Heart right ventricle (tissue), 16 donors: Measurements from ENCODE around the gene RAB20. TPM values are rescaled to one million over a fixed set of nuclear protein-coding genes. Genes with fewer than 3 reads are reported as not detected.
"Not testable (repeated sequence)": the region's sequence is repeated elsewhere in the genome, so short reads cannot be mapped to it uniquely, and the experiment has no call there.

Experiments used
- ATAC-seq, 8 donors: fragments of 200-7000 bp; cut with Tn5 transposase; one replicate each; pipeline ENCODE4 v1.9.1; 2020; ENCODE audit warnings: mild to moderate bottlenecking in 8 of 8, moderate library complexity in 8 of 8, moderate number of reproducible peaks in 1 of 8
- DNase-seq, 2 donors: peaks; one replicate each; pipeline ENCODE4 v3.0.0-alpha.2; 2020
- H3K27ac ChIP-seq, 10 donors: fragments of 200-600 bp; sonication (generic) in 2 of 10; one replicate each; pipeline versions ENCODE4 v1.5.0 to v1.8.0; 2020 to 2022; ENCODE audit warnings: mild to moderate bottlenecking in 3 of 10
- H3K27me3 ChIP-seq, 7 donors: fragments of 200-600 bp; one replicate each; pipeline ENCODE4 v1.8.0; 2021 to 2022; ENCODE audit warnings: mild to moderate bottlenecking in 2 of 7
- H3K36me3 ChIP-seq, 9 donors: fragments of 200-600 bp; sonication (generic) in 1 of 9; one replicate each; pipeline versions ENCODE4 v1.5.0 to v1.8.0; 2020 to 2022; ENCODE audit warnings: mild to moderate bottlenecking in 2 of 9
- H3K4me1 ChIP-seq, 9 donors: fragments of 200-600 bp; sonication (generic) in 1 of 9; one replicate each; pipeline versions ENCODE4 v1.5.0 to v1.8.0; 2020 to 2022; ENCODE audit warnings: mild to moderate bottlenecking in 4 of 9
- H3K4me3 ChIP-seq, 10 donors: fragments of 200-600 bp; sonication (generic) in 2 of 10; one replicate each; pipeline versions ENCODE4 v1.5.0 to v1.8.0; 2020 to 2022; ENCODE audit warnings: mild to moderate bottlenecking in 7 of 10, moderate library complexity in 2 of 10
- H3K9me3 ChIP-seq, 11 donors: fragments of 200-600 bp in 10 of 11; sonication (generic) in 2 of 11; one replicate each; pipeline versions ENCODE4 v1.5.0 to v1.8.0; 2013 to 2022; ENCODE audit warnings: mild to moderate bottlenecking in 2 of 11, control low read depth in 1 of 11, moderate library complexity in 1 of 11
- CTCF ChIP-seq, 9 donors: fragments of 200-600 bp; sonication (generic) in 2 of 9; IDR thresholded peaks; one replicate each; pipeline versions ENCODE4 v1.5.0 to v1.8.0; 2021 to 2022; ENCODE audit warnings: antibody characterized with exemption in 9 of 9, mild to moderate bottlenecking in 5 of 9, moderate library complexity in 1 of 9
- WGBS, 2 donors: extraction: QIAGEN DNeasy Blood & Tissue Kit; methylation state at CpG; one replicate each; pipeline ENCODE4 v1.1.7; 2013; ENCODE audit warnings: inconsistent platforms in 1 of 2; 5-methylcytosine and 5-hydroxymethylcytosine counted together
- intact Hi-C, 10 donors: fragments of 100-400 bp; cut with DNase I; formaldehyde crosslinking; loops; one replicate each; pipeline versions ENCODE4 v1.11.1 to v1.14.2; 2022
- polyA plus RNA-seq, 2 donors: library from polyadenylated mRNA; stranded (reverse); fragments of 200-250 nt; gene quantifications; one replicate each; pipeline ENCODE4 v1.2.3, GENCODE V29; 2013
- total RNA-seq, 10 donors: library from RNA; stranded (reverse); fragmentation: NEBNext Ultra II Directional in 3 of 10; extraction: Animal tissue kit (Norgen Biotek cat#: 25700) in 3 of 10; gene quantifications; one replicate each; pipeline versions ENCODE4 v1.2.1 to v1.2.4, GENCODE V29; 2021 to 2023
- donor health status: Arrhythmogenic right ventricular cardiomyopathy.
- donor health status: ischemic (EF 13 %, LVEDD 7.1; RV severe dilation, severe dysfunction).
- donor health status: healthy with polysubstance abuse.
- donor health status: DM: no; HTN: yes; CAD: no.
- donor health status: DM: no; HTN: no; CAD: no.
- donor health status: ischemic (EF 25% LVEDD 6.9; RV normal size, moderate dysfunction).
- donor health status: ischemic (EF 25% LVEDD 5.7; RV mildly dilated, moderate dysfunction).
- donor health status: healthy.
- donor health status: DM: yes; HTN: yes; CAD: no.
- donor health status: Ischemic cardiomyopathy.
- donor health status: ischemic (EF 35%, LVEDD 5.7; RV mildly dilated, moderate dysfunction).
- donor health status: nonischemic (EF 11% LVEDD 7.7; RV severe dilation, severe dysfunction).
- donor health status: DM: yes; HTN: yes; CAD: no.
- donor health status: PGD.
- donor health status: ischemic (EF 29% LVEDD 5.4; RV normal size, mild dysfunction).
- donor health status: nonischemic (EF 23%, LVEDD 6.1; RV moderate dilation, normal function).

Gene RAB20
- total and polyA plus RNA-seq, 12 donors, result 5.4 to 40.8 (median 12.5) TPM

DNA sequence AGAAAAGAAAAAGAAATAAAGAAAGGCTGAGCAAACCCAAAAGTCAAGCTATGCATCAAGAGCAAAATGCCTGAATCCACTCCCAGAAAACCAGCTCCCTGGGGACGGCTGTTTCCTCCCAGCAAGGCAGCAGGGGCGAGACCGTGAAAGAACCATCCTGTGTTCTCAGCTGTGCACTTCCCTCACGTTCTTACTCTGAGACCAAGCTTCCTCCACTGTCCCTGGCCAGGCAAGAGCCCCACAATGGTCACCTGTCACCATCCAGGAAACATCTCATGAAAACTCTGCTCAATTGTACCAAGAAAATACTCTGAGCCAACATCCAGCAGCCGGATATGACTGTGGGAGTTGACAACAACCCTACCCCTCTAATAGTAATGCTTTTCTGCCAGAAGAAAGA, 22.9 kb downstream of the RAB20 start:
- H3K4me3 ChIP-seq, result no peak overlapping the region
- H3K27me3 ChIP-seq, result no peaks in the 10 kb centered on the region
- no peaks in the 10 kb centered on the region for H3K9me3 ChIP-seq
- peak overlapping the region in 8 of 10 donors; percentile 7 to 83 (median 37) for H3K27ac ChIP-seq
- DNase-seq (peak; percentile 63 to 87), ATAC-seq (peak; percentile 61 to 83 (median 74))
- intact Hi-C loops, result no loop called here
- H3K4me1 ChIP-seq, result peaks cover 5 to 80% (median 42%) of the 10 kb centered on the region in 9 donors
- WGBS, 2 donors, result 37 to 56% methylated on average over 5 of the region's 5 CpGs
- peaks cover 0 to 6% (median 0%) of the 10 kb centered on the region in 9 donors for H3K36me3 ChIP-seq
- TF ChIP-seq CTCF (IDR thresholded peaks at IDR 0.05), result no peak

GRCh38 chr13:110536006-110536693, 25.4 kb downstream of the RAB20 start:
- H3K4me1 ChIP-seq, result peaks cover 0 to 80% (median 33%) of the 10 kb centered on the region in 9 donors

GRCh38 chr13:110535526-110535925, 26.0 kb downstream of the RAB20 start:
- H3K27ac ChIP-seq, result peak overlapping the region in 5 of 10 donors; percentile 29 to 86 (median 56)
- H3K9me3 ChIP-seq, result no peaks in the 10 kb centered on the region
- WGBS, 2 donors, result 97 to 98% methylated on average over 11 of the region's 11 CpGs
- intact Hi-C loops, result no loop called here
- peaks cover 0 to 6% (median 0%) of the 10 kb centered on the region in 9 donors for H3K36me3 ChIP-seq
- peaks cover 0 to 80% (median 28%) of the 10 kb centered on the region in 9 donors for H3K4me1 ChIP-seq
- no peak overlapping the region for H3K4me3 ChIP-seq
- TF ChIP-seq CTCF (IDR thresholded peaks at IDR 0.05), result no peak
- DNase-seq, result no peak
- no peaks in the 10 kb centered on the region for H3K27me3 ChIP-seq
- peak in 1 of 8 donors; percentile 18 for ATAC-seq

More at GRCh38 chr13:110536006-110536693, 25.4 kb downstream of the RAB20 start:
- Histone ChIP-seq H3K27ac (peak overlapping the region in 5 of 10 donors; percentile 29 to 86 (median 56)), H3K36me3 (peaks cover 0 to 6% (median 0%) of the 10 kb centered on the region in 9 donors), H3K4me3 (no peak overlapping the region), H3K27me3 (no peaks in the 10 kb centered on the region), H3K9me3 (no peaks in the 10 kb centered on the region)
- TF ChIP-seq CTCF (IDR thresholded peaks at IDR 0.05), result no peak
- ATAC-seq (peak; percentile 23 to 82 (median 62)), DNase-seq (peak in 1 of 2 donors; percentile 45)
- WGBS, 2 donors, result 72 to 73% methylated on average over 18 of the region's 18 CpGs
- intact Hi-C loops, result no loop called here

DNA sequence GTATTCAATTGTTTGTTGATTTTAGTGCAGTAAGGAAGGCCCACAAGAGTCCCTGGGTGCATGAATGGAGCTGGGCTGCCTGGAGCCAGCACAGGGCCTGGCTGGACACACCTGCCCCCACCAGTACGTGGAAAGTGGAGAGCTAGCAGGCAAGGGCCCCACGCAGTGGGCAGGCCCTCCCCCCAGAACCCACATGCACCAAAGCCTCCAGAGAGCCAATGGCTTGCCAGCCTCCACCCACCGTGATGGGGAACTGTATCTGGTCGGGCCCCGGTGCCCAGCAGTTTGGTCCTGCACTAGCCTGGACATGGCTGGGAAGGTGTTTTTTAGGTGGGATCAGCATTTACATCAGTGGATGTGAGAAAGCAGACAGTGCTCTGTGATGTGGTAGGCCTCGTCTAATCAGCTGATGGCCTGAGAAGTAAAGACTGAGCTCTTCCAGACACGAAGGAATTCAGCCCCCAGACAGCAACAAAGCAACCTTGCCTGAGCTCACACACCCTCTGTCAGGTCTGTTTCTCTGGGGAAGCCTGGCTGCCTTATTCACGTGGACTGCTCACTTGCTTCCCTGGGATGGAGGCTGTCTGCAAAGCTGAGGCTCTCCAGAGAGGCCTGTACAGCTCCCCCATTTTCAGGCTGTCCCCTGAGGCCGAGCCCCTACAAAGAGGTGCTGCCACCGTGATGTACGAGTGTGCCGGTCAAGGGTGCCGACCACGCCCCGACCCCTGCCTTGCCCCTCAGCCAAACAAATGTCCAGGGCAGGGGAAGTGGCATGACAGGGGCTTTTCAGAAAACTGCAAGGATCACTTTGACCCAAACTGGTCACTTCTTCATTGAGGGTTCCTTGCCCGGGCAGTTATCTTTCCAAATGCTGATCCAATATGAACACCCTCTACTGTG, 27.5 kb downstream of the RAB20 start:
- ATAC-seq (no peak), DNase-seq (no peak)
- peaks cover 0 to 84% (median 21%) of the 10 kb centered on the region in 9 donors for H3K4me1 ChIP-seq
- H3K27ac ChIP-seq, result peak overlapping the region in 2 of 10 donors; percentile 3 to 56
- H3K4me3 ChIP-seq, result no peak overlapping the region
- intact Hi-C loops, result no loop called here
- H3K27me3 ChIP-seq, result no peaks in the 10 kb centered on the region
- TF ChIP-seq CTCF (IDR thresholded peaks at IDR 0.05), result no peak
- 90 to 91% methylated on average over 16 of the region's 16 CpGs for WGBS, 2 donors
- H3K9me3 ChIP-seq, result no peaks in the 10 kb centered on the region
- H3K36me3 ChIP-seq, result peaks cover 0 to 6% (median 0%) of the 10 kb centered on the region in 9 donors

- ATAC-seq, intact Hi-C loops, H3K27me3 ChIP-seq, H3K4me3 ChIP-seq, DNase-seq, H3K9me3 ChIP-seq, H3K36me3 ChIP-seq: not testable (repeated sequence)
- H3K4me1 ChIP-seq, result peaks cover 3 to 83% (median 20%) of the 10 kb centered on the region in 9 donors
- peak overlapping the region in 2 of 10 donors; percentile 9 to 78 for H3K27ac ChIP-seq
- WGBS, 2 donors, result 79 to 89% methylated on average over 2 of the region's 2 CpGs
Measured at GRCh38 chr13:110532258-110532657, 29.3 kb downstream of the RAB20 start.
